NCI-H1417 treated with DMSO at 0.1 percent for 48 hours (cell line): Measurements from ENCODE around the gene GARIN1A.

Experiments
- DNase-seq: peaks from one replicate; lab custom pipeline; 2025; lab: John Stamatoyannopoulos, UW

Gene GARIN1A

DNA sequence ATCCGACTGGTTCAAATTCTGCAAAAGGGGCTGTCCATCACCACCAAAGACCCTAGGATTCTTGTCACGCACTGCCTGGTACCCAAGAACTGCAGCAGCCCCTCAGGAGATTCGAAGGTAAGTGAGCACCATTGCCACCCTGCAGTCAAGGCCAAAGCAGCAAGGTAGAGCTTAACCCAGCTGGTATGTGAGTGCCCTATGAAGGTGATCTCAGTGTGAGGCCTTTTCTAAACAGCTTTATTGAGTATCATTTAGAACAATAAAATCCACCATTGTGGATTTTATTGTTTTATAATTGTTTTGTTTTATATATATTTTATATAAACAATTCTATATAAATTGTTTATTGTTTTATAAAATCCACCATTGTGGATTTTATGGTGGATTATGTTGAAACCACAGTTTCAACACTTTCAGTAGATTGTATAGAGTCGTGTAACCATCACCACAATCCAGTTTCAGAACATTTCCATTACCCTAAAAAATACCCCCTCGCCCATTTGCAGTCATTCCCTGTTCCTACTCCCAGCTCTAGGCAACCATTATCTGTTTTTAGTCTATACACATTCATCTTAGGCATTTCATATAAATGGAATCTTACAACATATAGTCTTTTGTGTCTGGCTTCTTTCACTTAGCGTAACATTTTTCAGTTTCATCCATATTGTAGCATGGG, 47.0 kb downstream of the GARIN1A start:
- no peak for DNase-seq

- DNase-seq: no peak
Measured at GRCh38 chr7:128721376-128721775, 49.3 kb downstream of the GARIN1A start.
